Common myeloid progenitor, CD34-positive (primary cell): ENCODE measurements around the gene NUTF2.

Source experiments
- CTCF ChIA-PET: fragments of 350-600 bp; sonication (Branson Sonifier 250); formaldehyde crosslinking; loops from one replicate; lab custom pipeline; 2021; ENCODE audit warnings: antibody characterized with exemption; lab: Charles Lee
- POLR2A ChIA-PET: fragments of 350-600 bp; sonication (Branson Sonifier 250); formaldehyde crosslinking; loops from one replicate; lab custom pipeline; 2021; ENCODE audit warnings: antibody characterized with exemption; lab: Charles Lee
- DNase-seq, 3 donors: peaks; one replicate each; pipeline versions ENCODE4 v3.0.0 to v3.0.0-alpha.2; 2013
- H3K27ac ChIP-seq, 2 experiments: 1 replicate in 1 of 2; 2 replicates in 1 of 2; pipeline ENCODE4 v1.7.0; 2013; ENCODE audit warnings: inconsistent platforms in 2 of 2, low read length in 2 of 2, mild to moderate bottlenecking in 2 of 2, low read depth in 1 of 2, moderate library complexity in 1 of 2; ENCODE audit not compliant: severe bottlenecking in 2 of 2, insufficient read depth in 1 of 2, poor library complexity in 1 of 2
- H3K27me3 ChIP-seq, 5 experiments: replicated peaks in 2 of 5; 1 replicate in 3 of 5; 2 replicates in 2 of 5; pipeline versions ENCODE4 v1.6.1 to v1.7.0; 2013; ENCODE audit warnings: low read length in 4 of 5, mild to moderate bottlenecking in 2 of 5, moderate library complexity in 2 of 5, inconsistent platforms in 1 of 5; ENCODE audit not compliant: insufficient read depth in 5 of 5, control insufficient read depth in 4 of 5
- H3K36me3 ChIP-seq, 4 experiments: 1 replicate in 2 of 4; 2 replicates in 2 of 4; pipeline versions ENCODE4 v1.6.1 to v1.7.0; 2013; ENCODE audit warnings: low read length in 3 of 4, control low read depth in 1 of 4, mild to moderate bottlenecking in 1 of 4; ENCODE audit not compliant: control insufficient read depth in 4 of 4, insufficient read depth in 4 of 4
- H3K4me1 ChIP-seq, 4 experiments: 1 replicate in 3 of 4; 2 replicates in 1 of 4; pipeline versions ENCODE4 v1.6.1 to v1.7.1; 2013; ENCODE audit warnings: low read length in 3 of 4, mild to moderate bottlenecking in 3 of 4, control low read depth in 1 of 4, inconsistent platforms in 1 of 4, moderate library complexity in 1 of 4; ENCODE audit not compliant: control insufficient read depth in 4 of 4, insufficient read depth in 4 of 4; ENCODE audit errors: control extremely low read depth in 1 of 4
- H3K4me3 ChIP-seq, 7 experiments: 1 replicate in 4 of 7; 2 replicates in 3 of 7; pipeline versions ENCODE4 v1.5.1 to v1.7.0; 2013; ENCODE audit warnings: mild to moderate bottlenecking in 7 of 7, low read length in 6 of 7, moderate library complexity in 6 of 7, inconsistent platforms in 2 of 7, low read depth in 2 of 7, control low read depth in 1 of 7; ENCODE audit not compliant: insufficient read depth in 4 of 7, control insufficient read depth in 1 of 7; ENCODE audit errors: extremely low read depth in 1 of 7
- H3K9me3 ChIP-seq, 5 experiments: 1 replicate in 4 of 5; 2 replicates in 1 of 5; pipeline versions ENCODE4 v1.6.1 to v1.7.1; 2013; ENCODE audit warnings: low read length in 4 of 5, mild to moderate bottlenecking in 2 of 5, inconsistent platforms in 1 of 5, low read depth in 1 of 5, moderate library complexity in 1 of 5; ENCODE audit not compliant: control insufficient read depth in 4 of 5, insufficient read depth in 2 of 5; ENCODE audit errors: control extremely low read depth in 1 of 5
- WGBS: methylation state at CpG from one replicate; pipeline ENCODE4 v1.1.5; 2013; ENCODE audit not compliant: insufficient coverage; 5-methylcytosine and 5-hydroxymethylcytosine counted together

The NUTF2 gene

DNA sequence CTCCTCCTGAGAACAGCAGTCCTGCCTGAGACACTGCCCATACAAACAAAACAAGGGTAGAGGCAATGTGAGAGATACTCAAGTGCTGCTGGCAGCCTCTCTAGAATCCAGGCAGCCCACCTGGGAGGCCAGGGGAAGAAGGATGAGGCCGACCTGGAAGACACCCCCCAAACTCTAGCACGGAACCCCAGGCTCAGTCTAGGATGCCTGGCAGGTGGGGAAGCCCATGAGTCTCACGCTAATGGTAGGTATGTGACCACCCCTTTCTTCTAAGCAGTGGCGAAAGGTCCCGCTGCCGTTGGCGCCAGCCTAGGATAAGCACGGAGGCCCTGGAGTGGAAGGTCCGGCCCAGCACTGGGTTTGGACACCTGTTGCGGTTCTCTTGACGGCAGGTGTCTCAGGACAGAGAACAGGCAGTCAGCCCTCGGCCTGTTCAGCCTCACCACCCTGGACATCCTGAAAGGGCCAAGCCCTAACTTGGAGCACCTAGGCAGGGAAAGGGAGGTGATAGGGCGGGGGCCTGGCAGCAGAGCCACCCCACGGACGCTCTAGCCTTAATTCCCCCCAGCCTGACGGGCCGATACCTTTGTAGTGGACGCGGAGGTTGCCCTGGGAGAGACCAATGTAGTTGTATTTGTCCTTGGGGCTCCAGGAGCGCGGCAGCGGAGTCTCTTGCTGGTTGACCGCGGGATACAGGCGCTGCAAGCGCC lies 40.9 kb upstream of the NUTF2 start:
- Histone ChIP-seq H3K4me3 (peak overlapping the region; percentile 78 to 100 (median 94)), H3K4me1 (peaks cover 10 to 36% (median 20%) of the 10 kb centered on the region in 4 experiments), H3K36me3 (peaks cover 3 to 22% (median 11%) of the 10 kb centered on the region in 4 experiments), H3K9me3 (no peaks in the 10 kb centered on the region), H3K27me3 (no peaks in the 10 kb centered on the region), H3K27ac (peak overlapping the region; percentile 86 to 94)
- ChIA-PET CTCF (interaction anchor here (0.5 to 3.0 kb wide), 7 partner anchors 10 to 133 kb away, joined by 3 to 24 read pairs (median 3); no protein-coding TSS in a partner anchor), POLR2A (interaction anchor here (1.1 to 1.2 kb wide), 2 partner anchors 10 to 24 kb away, joined by 3 to 6 read pairs; no protein-coding TSS in a partner anchor)
- WGBS, result 2% methylated on average over 26 of the region's 26 CpGs
- DNase-seq, result no peak

DNA sequence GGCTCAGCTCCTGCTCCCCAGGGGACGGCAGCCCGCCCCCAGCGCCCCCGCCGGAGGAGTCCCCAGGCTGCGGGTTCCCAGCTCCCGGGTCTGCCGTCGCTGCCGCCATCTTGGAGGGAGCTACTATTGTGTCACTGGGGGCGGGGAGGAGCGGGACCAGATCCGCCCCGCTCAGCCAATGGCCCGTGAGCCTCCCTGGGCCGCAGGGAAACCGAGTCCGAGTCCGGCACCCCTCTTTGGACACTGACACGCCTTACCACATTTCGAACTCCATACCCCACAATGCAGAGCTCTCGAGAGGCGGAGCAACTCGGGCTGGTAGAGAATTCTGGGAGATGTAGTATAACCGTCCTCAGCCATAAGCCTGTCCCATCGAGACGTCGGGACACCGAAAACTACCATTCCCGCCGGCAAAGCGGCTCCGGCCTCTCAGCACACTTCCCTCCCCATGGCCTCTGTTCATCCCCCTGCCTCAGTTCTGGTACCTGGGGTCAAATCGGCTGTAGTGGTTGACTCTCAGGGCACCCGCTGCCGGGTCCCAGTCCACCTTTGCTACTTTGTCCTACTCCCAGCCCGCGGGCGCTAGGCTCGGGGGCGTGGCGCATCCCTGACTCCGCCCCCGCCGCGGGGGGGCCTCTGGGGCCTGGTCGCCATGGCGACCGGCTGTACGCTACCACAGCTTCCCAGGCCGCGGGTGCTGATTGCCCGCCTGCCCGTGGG lies 40.1 kb upstream of the NUTF2 start, which contains the start of the genes RANBP10 and TSNAXIP1:
TSS of gene RANBP10 (minus strand) at position 133 of the 720 bp plus-strand sequence. CDS start at position 109, 24 bp downstream.
TSS of gene TSNAXIP1 (plus strand) at position 462 of the 720 bp plus-strand sequence. CDS start 261 bp downstream, outside the sequence.
- H3K4me3 ChIP-seq, result peak within 1 kb of the TSS; percentile 78 to 100 (median 94)
- H3K36me3 ChIP-seq, result peaks cover 3 to 18% (median 9%) of the 10 kb centered on the region in 4 experiments
- H3K4me1 ChIP-seq, result peaks cover 10 to 36% (median 20%) of the 10 kb centered on the region in 4 experiments
- CTCF ChIA-PET, result interaction anchor here (0.7 to 3.0 kb wide), 11 partner anchors 9 to 246 kb away, joined by 3 to 24 read pairs (median 3); no protein-coding TSS in a partner anchor
- H3K27ac ChIP-seq, result peak within 1 kb of the TSS; percentile 86 to 94
- no peaks in the 10 kb centered on the region for H3K27me3 ChIP-seq
- peak; percentile 99 to 100 (median 100) for DNase-seq
- under 1% methylated on average over 52 of the region's 54 CpGs for WGBS
- H3K9me3 ChIP-seq, result no peaks in the 10 kb centered on the region
- POLR2A ChIA-PET, result interaction anchor here (1.1 to 1.2 kb wide), 2 partner anchors 9 to 25 kb away, joined by 3 to 6 read pairs; no protein-coding TSS in a partner anchor

DNA sequence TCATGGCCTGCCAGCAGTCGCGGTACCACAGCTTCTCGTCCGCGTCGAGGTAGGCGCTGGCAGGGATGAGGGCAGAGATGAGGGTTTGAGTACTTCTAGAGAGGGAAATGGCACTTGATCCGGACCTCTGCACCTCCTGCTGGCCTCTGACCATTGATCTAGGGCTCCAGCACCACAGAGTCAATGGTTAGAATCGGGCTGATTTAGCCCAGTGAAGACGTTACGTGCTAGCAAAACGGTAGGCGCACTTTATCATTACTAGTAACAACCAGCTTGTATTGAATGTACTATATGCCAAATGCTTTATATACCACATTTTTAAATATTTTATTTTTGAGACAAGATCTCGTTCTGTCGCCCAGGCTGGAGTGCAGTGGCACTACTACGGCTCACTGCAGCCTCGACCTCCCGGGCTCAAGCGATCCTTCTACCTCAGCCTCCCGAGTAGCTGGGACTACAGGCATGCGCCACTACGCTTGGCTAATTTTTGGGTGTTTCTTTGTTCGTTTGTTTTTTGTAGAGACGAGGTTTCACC lies 39.5 kb upstream of the NUTF2 start:
- no peaks in the 10 kb centered on the region for H3K27me3 ChIP-seq
- ChIA-PET CTCF (interaction anchor here (0.7 to 3.0 kb wide), 13 partner anchors 9 to 245 kb away, joined by 3 to 24 read pairs (median 3); no protein-coding TSS in a partner anchor), POLR2A (interaction anchor here (0.6 to 1.2 kb wide), 3 partner anchors 9 to 26 kb away, joined by 3 to 6 read pairs (median 3); no protein-coding TSS in a partner anchor)
- no peak for DNase-seq
- H3K4me3 ChIP-seq, result peak overlapping the region; percentile 78 to 100 (median 94)
- peak overlapping the region; percentile 38 to 94 for H3K27ac ChIP-seq
- WGBS, result 45% methylated on average over 18 of the region's 24 CpGs
- peaks cover 10 to 30% (median 20%) of the 10 kb centered on the region in 4 experiments for H3K4me1 ChIP-seq
- no peaks in the 10 kb centered on the region for H3K9me3 ChIP-seq
- peaks cover 3 to 16% (median 8%) of the 10 kb centered on the region in 4 experiments for H3K36me3 ChIP-seq

DNA sequence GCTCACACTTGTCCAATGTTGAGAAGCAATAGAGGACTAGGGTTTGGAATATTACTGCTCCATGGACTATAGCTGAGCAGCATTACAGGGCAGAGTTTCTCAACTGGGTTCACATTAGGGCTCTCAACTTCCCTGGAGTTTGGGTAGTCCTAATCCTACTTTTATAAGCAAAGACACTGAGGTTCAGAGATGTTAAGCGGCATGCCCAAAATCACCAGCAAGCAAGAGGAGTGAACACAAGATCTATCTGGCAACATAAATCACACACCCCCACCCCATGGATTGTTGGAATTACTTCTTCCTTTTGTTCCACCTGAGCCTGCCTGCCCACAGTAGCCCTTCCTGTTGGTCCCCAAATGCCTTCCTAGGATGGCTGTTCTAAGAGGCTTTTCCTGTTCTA lies 34.8 kb upstream of the NUTF2 start:
- CTCF ChIA-PET, result interaction anchor here (1.1 to 1.8 kb wide), 4 partner anchors 15 to 139 kb away, joined by 3 to 4 read pairs (median 3); no protein-coding TSS in a partner anchor
- Histone ChIP-seq H3K4me3 (no peak overlapping the region), H3K36me3 (no peaks in the 10 kb centered on the region), H3K27ac (no peak overlapping the region), H3K4me1 (peaks cover 0 to 8% (median 6%) of the 10 kb centered on the region in 4 experiments), H3K9me3 (no peaks in the 10 kb centered on the region), H3K27me3 (no peaks in the 10 kb centered on the region)
- POLR2A ChIA-PET, result no interaction called here
- WGBS, result no CpG with 5 or more reads among the region's 1 CpG
- no peak for DNase-seq

DNA sequence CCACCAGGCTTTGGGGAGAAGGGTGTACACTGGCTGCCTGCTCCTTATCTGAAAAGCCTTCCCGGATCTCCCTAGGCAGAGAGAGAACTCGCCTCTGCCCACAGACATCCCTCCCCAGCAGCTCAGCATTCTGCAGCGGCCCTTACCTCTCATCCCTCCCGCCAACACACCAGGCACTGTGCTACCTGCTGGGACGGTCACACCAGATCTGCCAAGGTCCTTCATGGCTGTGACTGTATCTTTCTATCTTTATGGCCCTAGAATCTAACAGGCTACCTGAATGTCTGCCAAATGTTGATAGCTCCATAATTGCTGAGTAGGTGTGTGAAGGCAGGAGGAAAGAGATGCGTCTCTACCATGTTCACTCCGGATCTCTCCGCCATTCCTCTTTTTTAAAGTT lies 32.2 kb upstream of the NUTF2 start:
- Histone ChIP-seq H3K4me1 (no peaks in the 10 kb centered on the region), H3K36me3 (no peaks in the 10 kb centered on the region), H3K27me3 (no peaks in the 10 kb centered on the region), H3K4me3 (no peak overlapping the region), H3K27ac (no peak overlapping the region), H3K9me3 (no peaks in the 10 kb centered on the region)
- ChIA-PET POLR2A (no interaction called here), CTCF (interaction anchor here (0.8 to 3.7 kb wide), 12 partner anchors 7 to 146 kb away, joined by 3 to 36 read pairs (median 18); partner anchors contain the start of genes NUTF2, RANBP10 and TSNAXIP1)
- WGBS, result 89% methylated on average over 4 of the region's 8 CpGs
- DNase-seq, result no peak

DNA sequence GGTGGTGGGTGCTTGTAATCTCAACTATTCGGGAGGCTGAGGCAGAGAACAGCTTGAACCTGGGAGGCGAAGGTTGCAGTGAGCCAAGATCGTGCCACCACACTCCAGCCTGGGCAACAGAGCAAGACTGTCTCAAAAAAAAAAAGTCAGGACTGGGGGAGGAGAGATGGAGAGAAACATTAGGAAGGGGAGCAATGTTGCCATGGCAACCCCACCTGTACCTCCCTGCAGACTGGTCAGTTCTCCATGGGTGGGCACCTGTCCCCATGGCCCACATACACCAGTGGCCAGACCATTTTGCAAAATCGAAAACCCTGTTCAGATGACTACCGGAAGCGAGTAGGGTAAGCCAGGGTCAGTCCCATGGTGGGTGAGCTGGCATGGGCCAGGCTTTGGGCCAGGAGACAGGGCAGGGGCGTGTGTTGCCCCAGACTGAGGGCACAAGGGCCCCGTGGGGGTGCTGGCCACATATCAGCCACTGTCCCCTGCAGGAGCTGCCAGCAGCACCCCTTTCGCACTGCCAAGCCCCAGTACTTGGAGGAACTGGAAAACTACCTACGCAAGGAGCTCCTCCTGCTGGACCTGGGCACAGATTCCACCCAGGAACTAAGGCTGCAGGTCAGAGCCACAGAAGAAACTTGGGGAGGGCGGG lies 26.0 kb upstream of the NUTF2 start:
- 97% methylated on average over 11 of the region's 11 CpGs for WGBS
- no peak for DNase-seq
- H3K36me3 ChIP-seq, result peaks cover 0 to 2% (median 0%) of the 10 kb centered on the region in 4 experiments
- H3K27me3 ChIP-seq, result no peaks in the 10 kb centered on the region
- H3K27ac ChIP-seq, result no peak overlapping the region
- no peak overlapping the region for H3K4me3 ChIP-seq
- H3K4me1 ChIP-seq, result peaks cover 0 to 2% (median 0%) of the 10 kb centered on the region in 4 experiments
- no peaks in the 10 kb centered on the region for H3K9me3 ChIP-seq
- ChIA-PET POLR2A (no interaction called here), CTCF (interaction anchor here (1.1 to 1.5 kb wide), 4 partner anchors 10 to 43 kb away, joined by 3 to 5 read pairs (median 4); no protein-coding TSS in a partner anchor)
